Measurements from ENCODE around the gene CSN3.

DNA sequence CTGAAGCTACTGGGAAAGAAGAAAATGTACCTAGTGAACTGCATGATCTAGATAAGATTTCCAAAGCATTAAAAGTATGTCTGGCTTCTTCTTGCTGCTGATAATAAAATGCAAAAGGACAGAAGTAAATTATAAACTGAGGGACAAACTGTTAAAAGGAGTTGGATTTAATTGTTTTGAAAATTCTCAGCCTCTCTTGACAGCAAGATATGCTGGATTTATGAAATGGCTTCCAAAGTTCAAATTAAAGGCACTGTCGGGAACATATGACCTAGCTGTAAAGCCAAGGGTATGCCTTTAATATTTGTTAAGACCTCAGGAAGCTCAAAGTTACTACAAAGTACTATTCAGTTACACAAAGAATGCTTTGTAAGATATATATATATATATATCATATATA is 46.3 kb downstream of the CSN3 start:
- TF ChIP-seq ZFX (IDR thresholded peaks at IDR 0.05; ENCODE audit: borderline replicate concordance), result no peak
- TF ChIP-seq, protein P1, sequence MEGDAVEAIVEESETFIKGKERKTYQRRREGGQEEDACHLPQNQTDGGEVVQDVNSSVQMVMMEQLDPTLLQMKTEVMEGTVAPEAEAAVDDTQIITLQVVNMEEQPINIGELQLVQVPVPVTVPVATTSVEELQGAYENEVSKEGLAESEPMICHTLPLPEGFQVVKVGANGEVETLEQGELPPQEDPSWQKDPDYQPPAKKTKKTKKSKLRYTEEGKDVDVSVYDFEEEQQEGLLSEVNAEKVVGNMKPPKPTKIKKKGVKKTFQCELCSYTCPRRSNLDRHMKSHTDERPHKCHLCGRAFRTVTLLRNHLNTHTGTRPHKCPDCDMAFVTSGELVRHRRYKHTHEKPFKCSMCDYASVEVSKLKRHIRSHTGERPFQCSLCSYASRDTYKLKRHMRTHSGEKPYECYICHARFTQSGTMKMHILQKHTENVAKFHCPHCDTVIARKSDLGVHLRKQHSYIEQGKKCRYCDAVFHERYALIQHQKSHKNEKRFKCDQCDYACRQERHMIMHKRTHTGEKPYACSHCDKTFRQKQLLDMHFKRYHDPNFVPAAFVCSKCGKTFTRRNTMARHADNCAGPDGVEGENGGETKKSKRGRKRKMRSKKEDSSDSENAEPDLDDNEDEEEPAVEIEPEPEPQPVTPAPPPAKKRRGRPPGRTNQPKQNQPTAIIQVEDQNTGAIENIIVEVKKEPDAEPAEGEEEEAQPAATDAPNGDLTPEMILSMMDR (IDR thresholded peaks at IDR 0.05), result no peak
